Measurements from ENCODE around the gene KIDINS220. TPM values are rescaled to one million over a fixed set of nuclear protein-coding genes. Genes with fewer than 3 reads are reported as not detected.
A peak's percentile ranks its signal among the peaks of the same experiment; 100 is the strongest.

KIDINS220 gene
- total and polyA plus RNA-seq, 8 donors: 60.5 to 113 (median 95.0) TPM

- Histone ChIP-seq H3K4me1 (peaks cover 7 to 13% of the 10 kb centered on the region in 2 donors), H3K9me3 (no peaks in the 10 kb centered on the region), H3K4me3 (no peak overlapping the region), H3K27me3 (no peaks in the 10 kb centered on the region), H3K27ac (no peak overlapping the region), H3K36me3 (peaks cover 0 to 68% of the 10 kb centered on the region in 2 donors)
- no peak for TF ChIP-seq CTCF (IDR thresholded peaks at IDR 0.05)
- DNase-seq (no peak), ATAC-seq (no peak)
- intact Hi-C loops (cut with DNase I): no loop called here
Measured at GRCh38 chr2:8817221-8817620, 20.2 kb downstream of the KIDINS220 start.

GRCh38 chr2:8806885-8807704, 30.3 kb downstream of the KIDINS220 start:
- H3K36me3 ChIP-seq: peaks cover 3 to 88% of the 10 kb centered on the region in 2 donors
- DNase-seq: no peak
- peak overlapping the region in 1 of 2 donors; percentile 47 for H3K27ac ChIP-seq
- H3K27me3 ChIP-seq: no peaks in the 10 kb centered on the region
- peaks cover 0 to 14% of the 10 kb centered on the region in 2 donors for H3K4me1 ChIP-seq
- H3K4me3 ChIP-seq: no peak overlapping the region
- no peaks in the 10 kb centered on the region for H3K9me3 ChIP-seq
- TF ChIP-seq CTCF (IDR thresholded peaks at IDR 0.05): no peak
- ATAC-seq: peak; percentile 80
- intact Hi-C loops (cut with DNase I): no loop called here

- intact Hi-C loops (cut with DNase I): no loop called here
- H3K4me3 ChIP-seq: no peak overlapping the region
- H3K27ac ChIP-seq: peak overlapping the region in 1 of 2 donors; percentile 29
- TF ChIP-seq CTCF (IDR thresholded peaks at IDR 0.05): no peak
- peaks cover 3 to 87% of the 10 kb centered on the region in 2 donors for H3K36me3 ChIP-seq
- H3K4me1 ChIP-seq: peaks cover 0 to 14% of the 10 kb centered on the region in 2 donors
- no peak for DNase-seq
- no peak for ATAC-seq
- H3K9me3 ChIP-seq: no peaks in the 10 kb centered on the region
- H3K27me3 ChIP-seq: no peaks in the 10 kb centered on the region
Measured at GRCh38 chr2:8805278-8806210, 31.9 kb downstream of the KIDINS220 start.

GRCh38 chr2:8803658-8804379, 33.6 kb downstream of the KIDINS220 start:
- H3K36me3 ChIP-seq: peaks cover 7 to 82% of the 10 kb centered on the region in 2 donors
- H3K4me1 ChIP-seq: peaks cover 0 to 14% of the 10 kb centered on the region in 2 donors
- peak overlapping the region in 1 of 2 donors; percentile 42 for H3K27ac ChIP-seq
- no peak for TF ChIP-seq CTCF (IDR thresholded peaks at IDR 0.05)
- peak; percentile 87 for ATAC-seq
- intact Hi-C loops (cut with DNase I): no loop called here
- no peaks in the 10 kb centered on the region for H3K9me3 ChIP-seq
- no peak overlapping the region for H3K4me3 ChIP-seq
- peak in 1 of 4 donors; percentile 56 for DNase-seq
- H3K27me3 ChIP-seq: no peaks in the 10 kb centered on the region

All from left lung (tissue), 10 donors.